AG04449 (cell line): Measurements from ENCODE around the gene OBP2A.

Experiments used
- CTCF ChIA-PET: fragments of 350-600 bp; formaldehyde crosslinking; extraction: SDS; loops from one replicate; lab custom pipeline; 2021; ENCODE audit warnings: antibody characterized with exemption; lab: Yijun Ruan, JAX
- POLR2A ChIA-PET: fragments of 400-600, 350-600 bp; formaldehyde crosslinking; extraction: SDS; loops from one replicate; lab custom pipeline; 2020; ENCODE audit warnings: antibody characterized with exemption, inconsistent platforms; lab: Yijun Ruan, JAX
- DNase-seq: peaks from one replicate; pipeline ENCODE4 v3.0.0-alpha.2; 2010; ENCODE audit warnings: low read depth, low spot score
- H3K4me3 ChIP-seq: 2 replicates; pipeline ENCODE4 v1.5.1; 2011; ENCODE audit warnings: low read depth, mild to moderate bottlenecking, control low read depth, low read length
- CTCF ChIP-seq: IDR thresholded peaks from one replicate; pipeline ENCODE4 v1.5.1; 2011; ENCODE audit warnings: mild to moderate bottlenecking, moderate library complexity, low read length, control low read depth, inconsistent platforms; ENCODE audit not compliant: insufficient read depth; ENCODE audit errors: missing control alignments

Gene OBP2A

DNA sequence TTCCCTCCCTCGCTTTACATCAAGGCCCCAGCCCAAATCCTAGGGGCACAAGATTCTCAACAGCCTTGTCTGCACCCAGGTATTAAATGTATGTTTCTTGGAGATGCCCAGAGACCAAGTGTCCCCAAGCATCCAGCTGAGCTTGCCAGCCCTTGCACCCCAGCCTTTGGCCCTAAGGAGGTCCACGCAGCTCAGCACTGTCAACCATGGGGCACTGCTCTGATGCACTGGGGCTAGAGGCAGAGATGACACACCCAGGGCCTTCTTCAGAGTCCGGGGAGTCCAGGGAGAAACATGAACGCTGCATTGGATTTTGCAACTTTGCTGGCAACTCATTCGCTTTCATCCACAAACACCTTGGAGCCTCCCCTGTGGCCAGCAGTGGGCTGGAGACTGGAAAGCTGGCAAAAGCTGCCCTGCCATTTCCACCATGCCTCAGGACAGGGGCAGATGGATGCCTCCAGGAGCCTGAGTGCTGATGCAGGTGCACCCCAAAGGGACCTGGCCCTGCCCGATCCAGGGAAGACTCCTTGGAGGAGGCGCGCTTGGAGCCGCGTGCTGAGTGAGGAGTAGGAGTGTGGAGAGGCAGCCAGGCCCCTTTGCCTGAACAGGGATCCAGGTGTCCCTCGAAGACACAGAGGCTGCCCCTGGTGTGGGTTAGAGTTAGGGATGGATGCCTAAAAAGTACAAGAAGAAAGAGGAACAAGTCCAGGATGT, 34.9 kb downstream of the OBP2A start:
- TF ChIP-seq CTCF, result no peak
- POLR2A ChIA-PET, result no interaction called here
- no peak for DNase-seq
- H3K4me3 ChIP-seq, result no peak overlapping the region
- CTCF ChIA-PET, result no interaction called here

GRCh38 chr9:135581636-135582426, 35.9 kb downstream of the OBP2A start:
- DNase-seq, result no peak
- ChIA-PET CTCF (interaction anchor here (0.9 kb wide), 1 partner anchor 19 kb away, joined by 3 read pairs; no protein-coding TSS in a partner anchor), POLR2A (no interaction called here)
- TF ChIP-seq CTCF, result no peak
- H3K4me3 ChIP-seq, result no peak overlapping the region

- POLR2A ChIA-PET, result no interaction called here
- TF ChIP-seq CTCF, result no peak
- CTCF ChIA-PET, result no interaction called here
- DNase-seq, result no peak
- H3K4me3 ChIP-seq, result no peak overlapping the region
Measured at GRCh38 chr9:135582541-135582940, 36.6 kb downstream of the OBP2A start.

GRCh38 chr9:135582966-135583687, 37.2 kb downstream of the OBP2A start:
- ChIA-PET POLR2A (no interaction called here), CTCF (no interaction called here)
- DNase-seq, result no peak

DNA sequence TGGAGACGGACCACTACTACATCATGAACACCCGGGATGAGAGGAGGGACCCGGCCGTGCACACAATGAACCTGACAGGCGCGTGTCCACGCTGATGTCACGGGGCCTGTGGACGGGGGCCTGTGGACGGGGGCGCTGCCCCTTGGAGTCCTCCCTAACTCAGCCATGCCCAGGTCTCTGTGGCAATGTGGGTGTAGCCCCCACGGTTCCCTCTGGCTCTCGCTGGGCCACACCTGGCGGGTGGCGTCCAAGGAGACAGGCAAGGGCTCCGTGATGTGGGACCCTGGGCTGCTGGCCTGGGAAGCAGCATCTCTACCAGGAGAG, 37.7 kb downstream of the OBP2A start:
- no peak for TF ChIP-seq CTCF
- ChIA-PET CTCF (no interaction called here), POLR2A (no interaction called here)
- no peak for DNase-seq
- H3K4me3 ChIP-seq, result no peak overlapping the region

More at GRCh38 chr9:135582966-135583687, 37.2 kb downstream of the OBP2A start:
- TF ChIP-seq CTCF, result no peak
- no peak overlapping the region for H3K4me3 ChIP-seq

- DNase-seq, result no peak
- ChIA-PET POLR2A (no interaction called here), CTCF (no interaction called here)
- no peak for TF ChIP-seq CTCF
- no peak overlapping the region for H3K4me3 ChIP-seq
Measured at GRCh38 chr9:135584371-135584770, 38.4 kb downstream of the OBP2A start.
